ENCODE results near the gene OOSP2.

OOSP2 gene

DNA sequence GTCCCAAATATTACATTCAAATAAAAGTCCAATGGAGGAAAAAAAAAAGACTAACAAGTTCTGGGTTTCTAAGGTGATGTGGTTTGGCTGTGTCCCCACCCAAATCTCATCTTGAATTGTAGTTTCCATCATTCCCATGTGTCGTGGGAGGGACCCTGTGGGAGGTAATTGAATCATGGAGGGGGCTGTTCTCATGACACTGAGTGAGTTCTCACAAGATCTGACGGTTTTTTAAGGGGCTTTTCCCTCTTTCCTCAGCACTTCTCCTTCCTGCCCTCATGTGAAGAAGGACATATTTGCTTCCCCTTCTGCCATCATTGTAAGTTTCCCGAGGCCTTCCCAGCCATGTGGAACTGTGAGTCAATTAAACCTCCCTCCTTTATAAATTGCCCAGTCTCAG, 40.3 kb downstream of the OOSP2 start:
- DNase-seq (ENCODE audit: low spot score): no peak

DNA sequence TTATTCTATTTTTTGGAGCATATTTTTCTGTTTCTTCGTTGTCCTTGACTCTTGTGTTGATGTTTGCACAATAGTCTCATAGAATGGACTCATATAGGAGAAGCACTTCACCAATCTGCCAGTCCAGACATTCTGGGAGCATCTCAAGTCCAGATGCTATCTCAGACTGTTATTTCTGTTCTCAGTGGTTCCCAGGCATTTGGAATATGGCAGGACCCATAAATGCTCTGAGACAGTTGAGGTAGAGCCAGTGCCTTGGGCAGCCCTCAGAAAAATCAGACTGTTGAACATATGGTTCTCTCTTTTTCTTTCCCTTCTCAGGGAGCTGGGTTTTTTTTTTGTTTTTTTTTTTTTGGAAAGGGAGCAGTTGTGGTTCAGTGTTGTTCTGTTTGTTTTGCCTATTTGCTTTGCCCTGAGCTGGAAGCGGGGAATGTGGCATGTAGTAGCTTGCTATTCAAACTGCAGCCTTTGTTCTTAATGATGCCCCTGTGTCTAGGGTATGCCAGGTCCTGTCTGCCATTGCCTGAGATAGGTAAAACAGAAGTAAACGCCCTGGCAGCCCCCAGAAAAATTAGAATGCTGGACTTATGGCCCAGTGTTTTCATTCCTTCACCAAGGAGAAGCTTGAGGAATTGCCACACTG, 44.5 kb downstream of the OOSP2 start:
- DNase-seq (ENCODE audit: low spot score): no peak

DNA sequence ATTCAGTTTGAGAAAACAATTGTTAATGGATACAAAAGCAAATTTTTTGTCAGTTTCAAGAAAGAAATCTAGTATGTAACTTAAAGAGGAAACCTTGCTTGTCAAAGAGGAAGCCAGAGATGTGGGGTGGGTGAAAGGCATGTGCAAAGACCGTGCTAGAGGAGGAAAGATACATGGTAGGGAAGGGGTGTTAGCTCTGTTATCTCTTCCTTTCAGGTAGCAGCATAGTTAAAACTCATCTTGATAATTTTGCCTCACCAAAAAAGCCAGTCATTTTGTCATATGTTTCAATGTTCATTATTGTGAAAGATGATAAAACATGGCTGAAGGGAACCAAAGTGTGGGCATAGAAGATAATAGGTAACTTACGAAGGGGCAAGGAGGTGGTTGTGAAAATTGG, 45.7 kb downstream of the OOSP2 start:
- DNase-seq (ENCODE audit: low spot score): no peak

DNA sequence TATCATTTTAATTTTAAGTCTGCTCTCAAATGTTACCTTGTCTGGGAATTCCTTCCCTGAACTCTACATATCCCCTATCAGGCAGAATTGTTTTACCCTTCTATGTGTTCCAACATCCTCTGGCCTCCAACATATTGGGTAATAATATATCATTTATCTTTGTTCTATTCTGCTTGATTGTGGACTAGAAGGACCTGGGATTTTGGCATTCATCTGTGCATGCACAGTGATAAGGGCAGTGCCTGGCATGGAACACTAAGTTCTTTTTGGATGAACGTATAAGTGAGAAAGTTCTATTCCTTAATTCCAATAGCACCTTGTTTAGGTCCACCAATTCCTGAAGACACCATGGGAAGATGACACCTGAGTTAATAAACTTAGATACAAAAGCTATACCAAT, 47.0 kb downstream of the OOSP2 start:
- no peak for DNase-seq (ENCODE audit: low spot score)

DNA sequence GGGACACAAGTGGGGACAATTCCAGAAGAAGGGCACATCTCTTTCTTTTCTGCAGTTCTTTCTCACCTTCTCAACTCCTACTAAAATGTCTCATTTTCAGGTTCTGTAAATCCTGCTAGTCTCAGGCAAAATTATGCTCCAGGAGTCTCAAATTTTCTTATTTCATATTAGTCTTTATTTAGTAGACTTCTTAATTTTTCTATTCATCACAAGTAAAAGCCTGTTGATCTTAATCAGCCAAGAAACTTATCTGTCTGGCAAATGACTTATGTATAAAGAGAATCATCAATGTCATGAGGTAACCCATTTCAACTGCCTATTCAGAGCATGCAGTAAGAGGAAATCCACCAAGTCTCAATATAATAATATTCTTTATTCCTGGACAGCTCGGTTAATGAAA, 48.2 kb downstream of the OOSP2 start, which contains the start of gene MS4A2:
Gene MS4A2, plus strand, starts transcription at position 301 of the 400 bp plus-strand sequence. CDS start 102 bp downstream, outside the sequence.
- no peak for DNase-seq (ENCODE audit: low spot score)

DNA sequence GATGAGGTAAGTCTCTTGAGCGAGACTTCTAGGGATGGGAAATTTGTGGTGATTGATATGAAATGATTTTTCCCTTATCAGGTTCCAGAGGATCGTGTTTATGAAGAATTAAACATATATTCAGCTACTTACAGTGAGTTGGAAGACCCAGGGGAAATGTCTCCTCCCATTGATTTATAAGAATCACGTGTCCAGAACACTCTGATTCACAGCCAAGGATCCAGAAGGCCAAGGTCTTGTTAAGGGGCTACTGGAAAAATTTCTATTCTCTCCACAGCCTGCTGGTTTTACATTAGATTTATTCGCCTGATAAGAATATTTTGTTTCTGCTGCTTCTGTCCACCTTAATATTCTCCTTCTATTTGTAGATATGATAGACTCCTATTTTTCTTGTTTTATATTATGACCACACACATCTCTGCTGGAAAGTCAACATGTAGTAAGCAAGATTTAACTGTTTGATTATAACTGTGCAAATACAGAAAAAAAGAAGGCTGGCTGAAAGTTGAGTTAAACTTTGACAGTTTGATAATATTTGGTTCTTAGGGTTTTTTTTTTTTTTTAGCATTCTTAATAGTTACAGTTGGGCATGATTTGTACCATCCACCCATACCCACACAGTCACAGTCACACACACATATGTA, 55.4 kb downstream of the OOSP2 start:
- no peak for DNase-seq (ENCODE audit: low spot score)

DNA sequence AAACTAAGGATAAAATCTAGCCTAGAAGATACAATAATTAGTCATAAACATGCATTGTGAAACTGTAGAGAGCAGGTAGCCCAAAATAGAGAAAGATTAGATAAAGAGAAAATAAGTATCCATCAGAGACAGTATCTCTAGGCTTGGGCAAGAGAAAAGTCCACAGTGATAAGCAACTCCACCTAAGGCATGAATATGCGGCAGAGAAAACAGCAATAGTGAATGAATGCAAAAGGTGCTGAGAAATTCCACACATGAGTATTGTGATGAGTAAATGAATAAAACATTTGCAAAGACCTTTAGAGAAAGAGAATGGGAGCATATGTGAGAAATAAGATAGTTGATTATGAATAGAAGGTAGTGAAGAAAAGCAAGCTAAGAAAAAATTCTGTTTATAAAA, 57.0 kb downstream of the OOSP2 start:
- no peak for DNase-seq (ENCODE audit: low spot score)
